HL-60 (cell line): ENCODE results near the gene ILDR1.

ENCODE experiments used
- DNase-seq, 2 experiments: peaks; one replicate each; pipeline ENCODE4 v3.0.0-alpha.2; 2010 to 2020; ENCODE audit warnings: low read depth in 1 of 2, low spot score in 1 of 2
- H3K27ac ChIP-seq: fragments of 250-450 bp; sonication (Bioruptor Pico); replicated peaks from 2 replicates; pipeline ENCODE4 v1.5.1; 2020; ENCODE audit warnings: mild to moderate bottlenecking, moderate library complexity
- H3K27me3 ChIP-seq: fragments of 250-450 bp; sonication (Bioruptor Pico); 2 replicates; pipeline ENCODE4 v1.5.1; 2021; ENCODE audit warnings: mild to moderate bottlenecking, moderate library complexity; ENCODE audit not compliant: insufficient read depth, poor library complexity, severe bottlenecking
- H3K4me3 ChIP-seq: replicated peaks from 2 replicates; pipeline ENCODE4 v1.5.1; 2011; ENCODE audit warnings: mild to moderate bottlenecking, control low read depth, low read length; ENCODE audit not compliant: insufficient read depth
- CTCF ChIP-seq: IDR thresholded peaks from one replicate; pipeline ENCODE4 v1.5.1; 2011; ENCODE audit warnings: low read length, control low read depth, inconsistent platforms; ENCODE audit not compliant: insufficient read depth
- GABPA ChIP-seq: IDR thresholded peaks from 2 replicates; pipeline ENCODE4 v1.6.1; 2012; ENCODE audit warnings: low read depth
- POLR2AphosphoS5 ChIP-seq: IDR thresholded peaks from 2 replicates; pipeline ENCODE4 v1.6.1; 2012; ENCODE audit warnings: low read depth
- REST ChIP-seq: IDR thresholded peaks from 2 replicates; pipeline ENCODE4 v1.6.1; 2012; ENCODE audit warnings: low read depth; ENCODE audit not compliant: insufficient replicate concordance
- SPI1 ChIP-seq: IDR thresholded peaks from 2 replicates; pipeline ENCODE4 v1.6.1; 2012; ENCODE audit warnings: low read depth, mild to moderate bottlenecking, borderline replicate concordance

The ILDR1 gene

GRCh38 chr3:121989943-121990342, 32.1 kb downstream of the ILDR1 start:
- TF ChIP-seq REST, result no peak
- TF ChIP-seq CTCF, result no peak
- TF ChIP-seq SPI1, result no peak
- TF ChIP-seq POLR2AphosphoS5, result no peak
- no peak for TF ChIP-seq GABPA
- H3K27me3 ChIP-seq, result no peaks in the 10 kb centered on the region
- peak in 1 of 2 experiments; percentile 35 for DNase-seq
- H3K27ac ChIP-seq, result no peak overlapping the region
- no peak overlapping the region for H3K4me3 ChIP-seq

- no peak for DNase-seq
- Histone ChIP-seq H3K27me3 (no peaks in the 10 kb centered on the region), H3K4me3 (no peak overlapping the region), H3K27ac (no peak overlapping the region)
- TF ChIP-seq POLR2AphosphoS5 (no peak), REST (no peak), CTCF (no peak), GABPA (no peak), SPI1 (no peak)
Measured at GRCh38 chr3:121988146-121988545, 33.9 kb downstream of the ILDR1 start.

GRCh38 chr3:121985846-121986245, 36.2 kb downstream of the ILDR1 start:
- no peak for TF ChIP-seq CTCF
- TF ChIP-seq POLR2AphosphoS5, result no peak
- TF ChIP-seq REST, result no peak
- no peak for TF ChIP-seq SPI1
- no peak for DNase-seq
- H3K27me3 ChIP-seq, result no peaks in the 10 kb centered on the region
- H3K4me3 ChIP-seq, result no peak overlapping the region
- no peak overlapping the region for H3K27ac ChIP-seq
